Spleen (tissue), 11 donors: ENCODE measurements around the gene BUB1B. TPM values are rescaled to one million over a fixed set of nuclear protein-coding genes. Genes with fewer than 3 reads are reported as not detected.
"Not testable (repeated sequence)": the region's sequence is repeated elsewhere in the genome, so short reads cannot be mapped to it uniquely, and the experiment has no call there.

ENCODE experiments used
- DNase-seq: peaks from one replicate; pipeline ENCODE4 v3.0.0-alpha.2; 2020
- H3K27ac ChIP-seq, 8 donors: fragments of 200-600 bp; sonication (generic) in 7 of 8; 1 replicate in 4 of 8; 2 replicates in 4 of 8; pipeline versions ENCODE4 v1.5.0 to v1.8.0; 2016 to 2021; ENCODE audit warnings: inconsistent platforms in 4 of 8, mild to moderate bottlenecking in 4 of 8, moderate library complexity in 1 of 8
- H3K27me3 ChIP-seq, 7 donors: fragments of 200-600 bp; sonication (generic) in 6 of 7; replicated peaks in 1 of 7; 1 replicate in 4 of 7; 2 replicates in 3 of 7; pipeline versions ENCODE4 v1.5.0 to v1.8.0; 2016 to 2021; ENCODE audit warnings: inconsistent platforms in 3 of 7, mild to moderate bottlenecking in 1 of 7
- H3K36me3 ChIP-seq, 6 donors: fragments of 200-600 bp; sonication (generic) in 5 of 6; 1 replicate in 4 of 6; 2 replicates in 2 of 6; pipeline versions ENCODE4 v1.5.0 to v1.8.0; 2016 to 2021; ENCODE audit warnings: inconsistent platforms in 2 of 6
- H3K4me1 ChIP-seq, 6 donors: fragments of 200-600 bp; sonication (generic) in 5 of 6; 1 replicate in 3 of 6; 2 replicates in 3 of 6; pipeline versions ENCODE4 v1.5.0 to v1.8.0; 2016 to 2021; ENCODE audit warnings: inconsistent platforms in 3 of 6
- H3K4me3 ChIP-seq, 8 donors: fragments of 200-600 bp; sonication (generic) in 7 of 8; 1 replicate in 4 of 8; 2 replicates in 4 of 8; pipeline versions ENCODE4 v1.5.0 to v1.8.0; 2016 to 2021; ENCODE audit warnings: inconsistent platforms in 4 of 8, mild to moderate bottlenecking in 4 of 8, moderate library complexity in 2 of 8
- H3K9me3 ChIP-seq, 8 donors: fragments of 200-600 bp; sonication (generic) in 7 of 8; 1 replicate in 4 of 8; 2 replicates in 4 of 8; pipeline versions ENCODE4 v1.5.0 to v1.8.0; 2016 to 2021; ENCODE audit warnings: inconsistent platforms in 4 of 8
- POLR2A ChIP-seq, 3 donors: fragments of 450-650 bp; IDR thresholded peaks; one replicate each; pipeline ENCODE4 v1.5.1; 2017; ENCODE audit warnings: antibody characterized with exemption in 3 of 3, mild to moderate bottlenecking in 1 of 3
- POLR2AphosphoS5 ChIP-seq, 3 donors: sonication (generic); formaldehyde crosslinking; IDR thresholded peaks; one replicate each; pipeline ENCODE4 v1.5.1; 2017; ENCODE audit warnings: antibody characterized with exemption in 3 of 3
- WGBS, 5 donors: extraction: QIAGEN DNeasy Blood & Tissue Kit in 3 of 5; methylation state at CpG; one replicate each; pipeline versions ENCODE4 v1.1.5 to v1.1.7; 2013 to 2018; 5-methylcytosine and 5-hydroxymethylcytosine counted together
- intact Hi-C: fragments of 100-400 bp; cut with DNase I; formaldehyde crosslinking; loops from one replicate; pipeline ENCODE4 v1.15.0; 2023; ENCODE audit warnings: low total_unique reads
- polyA plus RNA-seq, 3 donors: library from polyadenylated mRNA; stranded (reverse); fragments of 200-250 nt; gene quantifications; one replicate each; pipeline ENCODE4 v1.2.1, GENCODE V29; 2013
- total RNA-seq, 7 donors: library from RNA; depleted of rRNA in 3 of 7; stranded (reverse); fragments of >200 nt in 3 of 7; fragmentation: NEBNext Ultra II Directional in 4 of 7; extraction: Animal tissue kit (Norgen Biotek cat#: 25700) in 4 of 7; gene quantifications; one replicate each; pipeline versions ENCODE4 v1.1.0 to v1.2.1, GENCODE V29; 2016 to 2021
- TF ChIP-seq, protein P1 (sequence below), 11 experiments: fragments of 200-600 bp in 7 of 11; fragments of 450-650 bp in 4 of 11; sonication (generic) in 4 of 11; IDR thresholded peaks in 8 of 11; conservative IDR thresholded peaks in 3 of 11; 1 replicate in 7 of 11; 2 replicates in 4 of 11; pipeline versions ENCODE4 v1.4.0 to v1.8.0; 2016 to 2021; ENCODE audit warnings: antibody characterized with exemption in 11 of 11, inconsistent platforms in 4 of 11, mild to moderate bottlenecking in 1 of 11
- donor health status: healthy with polysubstance abuse.
- donor health status: DM: no; HTN: no; CAD: no; lungs with moderate emphysema.
- donor health status: DM: no; HTN: no; CAD: no.
- donor health status: Bipolar disorder and iron deficiency.
- donor health status: healthy.
- donor health status: DM: no; HTN: no; CAD: no.
- donor health status: DM: yes; HTN: yes; CAD: no.

BUB1B gene
- total and polyA plus RNA-seq, 10 donors = 1.2 to 11.8 (median 6.3) TPM

- Histone ChIP-seq H3K27ac (peak overlapping the region in 6 of 8 donors; percentile 14 to 79 (median 53)), H3K36me3 (no peaks in the 10 kb centered on the region), H3K4me1 (peaks cover 7 to 19% (median 9%) of the 10 kb centered on the region in 6 donors), H3K27me3 (no peaks in the 10 kb centered on the region), H3K4me3 (no peak overlapping the region), H3K9me3 (no peaks in the 10 kb centered on the region)
- peak; percentile 91 for DNase-seq
- TF ChIP-seq, protein P1, sequence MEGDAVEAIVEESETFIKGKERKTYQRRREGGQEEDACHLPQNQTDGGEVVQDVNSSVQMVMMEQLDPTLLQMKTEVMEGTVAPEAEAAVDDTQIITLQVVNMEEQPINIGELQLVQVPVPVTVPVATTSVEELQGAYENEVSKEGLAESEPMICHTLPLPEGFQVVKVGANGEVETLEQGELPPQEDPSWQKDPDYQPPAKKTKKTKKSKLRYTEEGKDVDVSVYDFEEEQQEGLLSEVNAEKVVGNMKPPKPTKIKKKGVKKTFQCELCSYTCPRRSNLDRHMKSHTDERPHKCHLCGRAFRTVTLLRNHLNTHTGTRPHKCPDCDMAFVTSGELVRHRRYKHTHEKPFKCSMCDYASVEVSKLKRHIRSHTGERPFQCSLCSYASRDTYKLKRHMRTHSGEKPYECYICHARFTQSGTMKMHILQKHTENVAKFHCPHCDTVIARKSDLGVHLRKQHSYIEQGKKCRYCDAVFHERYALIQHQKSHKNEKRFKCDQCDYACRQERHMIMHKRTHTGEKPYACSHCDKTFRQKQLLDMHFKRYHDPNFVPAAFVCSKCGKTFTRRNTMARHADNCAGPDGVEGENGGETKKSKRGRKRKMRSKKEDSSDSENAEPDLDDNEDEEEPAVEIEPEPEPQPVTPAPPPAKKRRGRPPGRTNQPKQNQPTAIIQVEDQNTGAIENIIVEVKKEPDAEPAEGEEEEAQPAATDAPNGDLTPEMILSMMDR (IDR thresholded peaks at IDR 0.05 in 8 of 11, conservative IDR thresholded peaks at IDR 0.05 in 3 of 11) = no peak
- peak; percentile 60 to 81 (median 70) for TF ChIP-seq POLR2AphosphoS5 (IDR thresholded peaks at IDR 0.05)
- no peak for TF ChIP-seq POLR2A (IDR thresholded peaks at IDR 0.05)
- WGBS, 5 donors = 18 to 28% (median 21%) methylated on average over 8 of the region's 8 CpGs
- intact Hi-C loops = no loop called here
Measured at GRCh38 chr15:40115670-40116093, 45.2 kb upstream of the BUB1B start.

GRCh38 chr15:40118473-40118872 lies 42.4 kb upstream of the BUB1B start:
- 86 to 100% (median 91%) methylated on average over 2 to 3 of the region's 3 CpGs for WGBS, 5 donors

GRCh38 chr15:40121911-40122638 lies 38.8 kb upstream of the BUB1B start:
- no peaks in the 10 kb centered on the region for H3K9me3 ChIP-seq
- H3K27ac ChIP-seq = no peak overlapping the region
- intact Hi-C loops = no loop called here
- H3K27me3 ChIP-seq = no peaks in the 10 kb centered on the region
- WGBS, 5 donors = 47 to 65% (median 55%) methylated on average over 6 of the region's 6 CpGs
- H3K4me3 ChIP-seq = no peak overlapping the region
- no peaks in the 10 kb centered on the region for H3K36me3 ChIP-seq
- DNase-seq = no peak
- H3K4me1 ChIP-seq = no peaks in the 10 kb centered on the region
- TF ChIP-seq, protein P1 (IDR thresholded peaks at IDR 0.05 in 8 of 11, conservative IDR thresholded peaks at IDR 0.05 in 3 of 11) = no peak
- TF ChIP-seq POLR2AphosphoS5 (IDR thresholded peaks at IDR 0.05) = no peak
- TF ChIP-seq POLR2A (IDR thresholded peaks at IDR 0.05) = no peak

More at GRCh38 chr15:40118473-40118872, 42.4 kb upstream of the BUB1B start:
- Histone ChIP-seq H3K4me1 (peaks cover 7 to 19% (median 9%) of the 10 kb centered on the region in 6 donors), H3K9me3 (no peaks in the 10 kb centered on the region), H3K27me3 (no peaks in the 10 kb centered on the region), H3K4me3 (no peak overlapping the region), H3K27ac (no peak overlapping the region), H3K36me3 (no peaks in the 10 kb centered on the region)
- DNase-seq = no peak
- intact Hi-C loops = no loop called here
- TF ChIP-seq, protein P1 (IDR thresholded peaks at IDR 0.05 in 8 of 11, conservative IDR thresholded peaks at IDR 0.05 in 3 of 11) = no peak
- TF ChIP-seq POLR2A (IDR thresholded peaks at IDR 0.05) = no peak
- no peak for TF ChIP-seq POLR2AphosphoS5 (IDR thresholded peaks at IDR 0.05)

- DNase-seq, H3K27me3 ChIP-seq, H3K4me3 ChIP-seq, intact Hi-C loops, H3K4me1 ChIP-seq, H3K27ac ChIP-seq, H3K9me3 ChIP-seq, H3K36me3 ChIP-seq: not testable (repeated sequence)
- WGBS, 5 donors = 89 to 100% (median 97%) methylated on average over 1 of the region's 1 CpG
Measured at GRCh38 chr15:40122989-40123388, 37.9 kb upstream of the BUB1B start.

- intact Hi-C loops, H3K36me3 ChIP-seq, H3K27ac ChIP-seq, H3K27me3 ChIP-seq, H3K4me1 ChIP-seq, H3K4me3 ChIP-seq, H3K9me3 ChIP-seq, DNase-seq: not testable (repeated sequence)
- WGBS, 5 donors = 87 to 96% (median 94%) methylated on average over 4 to 5 of the region's 5 CpGs
Measured at GRCh38 chr15:40123863-40124262, 37.0 kb upstream of the BUB1B start.

DNA sequence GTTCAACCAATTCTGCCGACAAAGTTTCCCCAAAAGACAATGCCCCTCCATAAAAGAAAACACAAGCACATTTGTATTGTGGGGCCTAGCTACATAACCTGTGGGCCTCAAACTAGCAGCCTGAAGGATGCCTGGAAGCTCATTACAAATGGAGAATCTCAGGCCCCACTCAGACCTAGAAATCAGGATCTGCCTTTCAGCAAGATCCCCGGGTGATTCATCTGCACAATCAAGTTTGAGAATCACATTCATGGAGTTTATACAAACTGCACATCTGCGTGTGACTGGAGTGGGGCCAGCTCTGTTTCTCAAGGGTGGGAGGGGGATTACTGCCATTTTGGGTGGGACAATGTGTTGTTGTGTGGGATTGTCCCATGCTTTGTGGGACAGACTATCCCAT lies 36.5 kb upstream of the BUB1B start:
- intact Hi-C loops, DNase-seq, H3K4me3 ChIP-seq, H3K4me1 ChIP-seq, H3K27me3 ChIP-seq, H3K36me3 ChIP-seq, H3K9me3 ChIP-seq, H3K27ac ChIP-seq: not testable (repeated sequence)
- WGBS, 5 donors = 86 to 96% (median 90%) methylated on average over 2 to 3 of the region's 3 CpGs

- DNase-seq, H3K27me3 ChIP-seq, H3K36me3 ChIP-seq, H3K27ac ChIP-seq, H3K4me3 ChIP-seq, H3K9me3 ChIP-seq, H3K4me1 ChIP-seq, intact Hi-C loops: not testable (repeated sequence)
- 82 to 87% (median 84%) methylated on average over 4 to 5 of the region's 5 CpGs for WGBS, 5 donors
Measured at GRCh38 chr15:40124807-40125285, 36.0 kb upstream of the BUB1B start.
